K562 (cell line): ENCODE results near the gene PAX5. TPM values are rescaled to one million over a fixed set of nuclear protein-coding genes. Genes with fewer than 3 reads are reported as not detected.
A peak's percentile ranks its signal among the peaks of the same experiment; 100 is the strongest.

Source experiments
- BACH1 ChIP-seq: fragments of 200-800 bp; sonication (Bioruptor generic); IDR thresholded peaks from 2 replicates; pipeline ENCODE4 v1.6.1; 2016; ENCODE audit warnings: missing genetic modification characterization, missing compliant biosample characterization
- ETV5 ChIP-seq: sonication (generic); formaldehyde crosslinking; IDR thresholded peaks from 2 replicates; pipeline ENCODE4 v1.4.0; 2020; ENCODE audit warnings: low read depth, mild to moderate bottlenecking, missing genetic modification reagents
- FOXA3 ChIP-seq, 2 experiments: fragments of 450-650 bp in 1 of 2; sonication (generic) in 1 of 2; formaldehyde crosslinking; IDR thresholded peaks in 1 of 2; conservative IDR thresholded peaks in 1 of 2; 2 replicates each; pipeline versions ENCODE4 v1.4.0 to v1.8.0; 2020 to 2022; ENCODE audit warnings: mild to moderate bottlenecking in 2 of 2, missing genetic modification reagents in 1 of 2
- HDAC1 ChIP-seq, 2 experiments: fragments of 450-650 bp; IDR thresholded peaks; 2 replicates each; pipeline ENCODE4 v1.6.1; 2016 to 2017; ENCODE audit warnings: inconsistent platforms in 1 of 2, mild to moderate bottlenecking in 1 of 2, moderate library complexity in 1 of 2
- KLF16 ChIP-seq: IDR thresholded peaks from 2 replicates; pipeline ENCODE4 v1.6.1; 2016; ENCODE audit warnings: antibody characterized with exemption
- NR0B1 ChIP-seq: fragments of 450-650 bp; IDR thresholded peaks from one replicate; pipeline ENCODE4 v1.6.1; 2018; ENCODE audit warnings: mild to moderate bottlenecking, moderate library complexity; ENCODE audit not compliant: partially characterized antibody
- PKNOX1 ChIP-seq: fragments of 450-650 bp; IDR thresholded peaks from 2 replicates; pipeline ENCODE4 v1.6.1; 2016
- POLR2H ChIP-seq: IDR thresholded peaks from 2 replicates; pipeline ENCODE4 v1.6.1; 2016; ENCODE audit warnings: missing genetic modification characterization, low read depth, mild to moderate bottlenecking, control low read depth, missing compliant biosample characterization, moderate library complexity
- REST ChIP-seq, 2 experiments: fragments of 450-650 bp; formaldehyde crosslinking in 1 of 2; IDR thresholded peaks; 2 replicates each; pipeline versions ENCODE4 v1.4.0 to v1.6.1; 2014 to 2020; ENCODE audit warnings: mild to moderate bottlenecking in 2 of 2, borderline replicate concordance in 1 of 2, low read depth in 1 of 2
- SMC3 ChIP-seq: conservative IDR thresholded peaks from 2 replicates; pipeline ENCODE4 v1.6.1; 2011; ENCODE audit warnings: low read depth, low read length, improper control_type of control experiment; ENCODE audit not compliant: insufficient read depth
- STAG1 ChIP-seq: sonication (generic); formaldehyde crosslinking; IDR thresholded peaks from 2 replicates; pipeline ENCODE4 v1.5.0; 2020; ENCODE audit warnings: missing genetic modification reagents, borderline replicate concordance
- TRIM24 ChIP-seq, 2 experiments: fragments of 450-650 bp; IDR thresholded peaks; 2 replicates each; pipeline ENCODE4 v1.6.1; 2016
- ZNF655 ChIP-seq: fragments of 250-450 bp; sonication (Bioruptor Pico); IDR thresholded peaks from 2 replicates; pipeline ENCODE4 v1.5.0; 2021
- ZNF778 ChIP-seq: fragments of 450-650 bp; formaldehyde crosslinking; IDR thresholded peaks from 2 replicates; pipeline ENCODE4 v1.4.0; 2020; ENCODE audit warnings: mild to moderate bottlenecking, moderate library complexity
- polyA plus RNA-seq, 8 experiments: library from polyadenylated mRNA; depleted of rRNA in 4 of 8; stranded (reverse) in 5 of 8; unstranded in 3 of 8; fragments of >200 nt; fragmentation: Nextera tagmentation in 2 of 8; fragmentation: Illumina TruSeq in 1 of 8; extraction: Ambion mirVana in 2 of 8; extraction: Trizol in 1 of 8; gene quantifications; 2 replicates each; pipeline versions ENCODE4 v1.2.1 to v1.2.3, GENCODE V29; 2011 to 2014; ENCODE audit warnings: inconsistent platforms in 1 of 8, missing spikeins in 1 of 8
- total RNA-seq, 7 experiments: library from RNA; depleted of rRNA in 6 of 7; stranded (reverse); fragments of >200 nt in 6 of 7; fragmentation: Illumina TruSeq in 2 of 7; extraction: Trizol in 2 of 7; gene quantifications; 2 replicates each; pipeline versions ENCODE4 v1.2.1 to v1.2.3, GENCODE V29; 2011 to 2021; ENCODE audit warnings: low replicate concordance in 1 of 7

The PAX5 gene
- total and polyA plus RNA-seq, 9 of the 15 experiments (the other 6 are each of a cell fraction or from before 2014, with no cell fraction given), result 0.03 to 0.09 TPM; not detected in 7

- TF ChIP-seq KLF16, result peak; percentile 44; the same call in 1 of the 2 replicates
- peak; percentile 40; the same call in 1 of the 2 replicates for TF ChIP-seq ETV5 (CRISPR knock-in tag)
- no peak for TF ChIP-seq ZNF655
- 0 out of 4 replicates have a peak, but pooled peaks of 1 of the 2 experiments have one; percentile 19 for TF ChIP-seq HDAC1 (IDR thresholded peaks at IDR 0.05)
- peak; percentile 85 for TF ChIP-seq REST (IDR thresholded peaks at IDR 0.05; ENCODE audit: borderline replicate concordance)
- no peak for TF ChIP-seq REST (CRISPR knock-in tag; IDR thresholded peaks at IDR 0.05; ENCODE audit: low read depth)
- no peak for TF ChIP-seq ZNF778 (CRISPR knock-in tag)
- TF ChIP-seq NR0B1, result no peak
- TF ChIP-seq PKNOX1, result peak; percentile 67
- peak; percentile 86; the same call in 1 of the 2 replicates for TF ChIP-seq STAG1
- peak; percentile 73 for TF ChIP-seq SMC3
- TF ChIP-seq BACH1 (tag), result no peak
- TF ChIP-seq FOXA3 (CRISPR knock-in tag; conservative IDR thresholded peaks at IDR 0.05 in 1 of 2, IDR thresholded peaks at IDR 0.05 in 1 of 2), result no peak
- no peak for TF ChIP-seq POLR2H (tag)
- TF ChIP-seq TRIM24 (IDR thresholded peaks at IDR 0.05), result no peak
Observed at GRCh38 chr9:36995927-36996705, 38.0 kb downstream of the PAX5 start (continued).
